Osteocyte (in vitro differentiated cells): ENCODE results near the gene SPDYE4. TPM values are rescaled to one million over a fixed set of nuclear protein-coding genes. Genes with fewer than 3 reads are reported as not detected.

Experiments used
- DNase-seq: peaks from one replicate; pipeline ENCODE4 v3.0.0; 2021; ENCODE audit warnings: mixed read lengths; ENCODE audit not compliant: unreplicated experiment; ENCODE audit errors: extremely low spot score
- H3K27ac Mint-ChIP-seq: one replicate; pipeline ENCODE4 v1.8.0; 2021; ENCODE audit warnings: mild to moderate bottlenecking, mixed read lengths; ENCODE audit not compliant: unreplicated experiment
- H3K27me3 Mint-ChIP-seq: one replicate; pipeline ENCODE4 v1.8.0; 2021; ENCODE audit warnings: mixed read lengths; ENCODE audit not compliant: unreplicated experiment
- H3K36me3 Mint-ChIP-seq: one replicate; pipeline ENCODE4 v1.8.0; 2021; ENCODE audit warnings: mixed read lengths; ENCODE audit not compliant: unreplicated experiment
- H3K4me1 Mint-ChIP-seq: one replicate; pipeline ENCODE4 v1.8.0; 2021; ENCODE audit warnings: mixed read lengths; ENCODE audit not compliant: unreplicated experiment
- H3K4me3 Mint-ChIP-seq: one replicate; pipeline ENCODE4 v1.8.0; 2021; ENCODE audit warnings: mild to moderate bottlenecking, moderate library complexity, mixed read lengths; ENCODE audit not compliant: unreplicated experiment
- H3K9me3 Mint-ChIP-seq: one replicate; pipeline ENCODE4 v1.8.0; 2021; ENCODE audit warnings: mixed read lengths; ENCODE audit not compliant: unreplicated experiment
- total RNA-seq: library from RNA; stranded (reverse); gene quantifications from 2 replicates; pipeline ENCODE4 v1.2.1, GENCODE V29; 2021
- TF ChIP-seq, protein P1 (sequence below): fragments of 200-600 bp; sonication (generic); IDR thresholded peaks from 2 replicates; pipeline ENCODE4 v1.5.0; 2021; ENCODE audit warnings: antibody characterized with exemption, mild to moderate bottlenecking, moderate library complexity

The SPDYE4 gene
- total RNA-seq, 1 donor from 2014 or later: not detected

DNA sequence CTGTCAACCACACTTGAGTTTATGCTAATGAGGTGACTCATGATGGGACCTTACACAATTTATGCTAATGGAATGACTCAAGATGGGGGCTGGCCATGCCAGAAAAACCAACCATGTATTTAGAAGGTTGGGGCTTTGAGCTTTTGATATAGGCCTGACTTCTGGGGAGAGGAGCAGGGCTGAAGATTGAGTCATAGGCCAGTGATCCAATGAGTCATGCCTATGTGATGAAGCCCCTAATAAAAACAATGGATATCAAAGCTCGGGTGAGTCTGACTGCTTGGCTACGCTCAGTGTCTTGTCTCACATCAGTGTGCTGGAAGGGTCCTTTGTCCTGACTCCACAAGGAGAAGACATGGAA, 33.5 kb upstream of the SPDYE4 start:
- no peaks in the 10 kb centered on the region for H3K36me3 Mint-ChIP-seq
- no peak overlapping the region for H3K27ac Mint-ChIP-seq
- H3K27me3 Mint-ChIP-seq: peaks cover 2% of the 10 kb centered on the region
- TF ChIP-seq, protein P1, sequence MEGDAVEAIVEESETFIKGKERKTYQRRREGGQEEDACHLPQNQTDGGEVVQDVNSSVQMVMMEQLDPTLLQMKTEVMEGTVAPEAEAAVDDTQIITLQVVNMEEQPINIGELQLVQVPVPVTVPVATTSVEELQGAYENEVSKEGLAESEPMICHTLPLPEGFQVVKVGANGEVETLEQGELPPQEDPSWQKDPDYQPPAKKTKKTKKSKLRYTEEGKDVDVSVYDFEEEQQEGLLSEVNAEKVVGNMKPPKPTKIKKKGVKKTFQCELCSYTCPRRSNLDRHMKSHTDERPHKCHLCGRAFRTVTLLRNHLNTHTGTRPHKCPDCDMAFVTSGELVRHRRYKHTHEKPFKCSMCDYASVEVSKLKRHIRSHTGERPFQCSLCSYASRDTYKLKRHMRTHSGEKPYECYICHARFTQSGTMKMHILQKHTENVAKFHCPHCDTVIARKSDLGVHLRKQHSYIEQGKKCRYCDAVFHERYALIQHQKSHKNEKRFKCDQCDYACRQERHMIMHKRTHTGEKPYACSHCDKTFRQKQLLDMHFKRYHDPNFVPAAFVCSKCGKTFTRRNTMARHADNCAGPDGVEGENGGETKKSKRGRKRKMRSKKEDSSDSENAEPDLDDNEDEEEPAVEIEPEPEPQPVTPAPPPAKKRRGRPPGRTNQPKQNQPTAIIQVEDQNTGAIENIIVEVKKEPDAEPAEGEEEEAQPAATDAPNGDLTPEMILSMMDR: no peak
- no peak overlapping the region for H3K4me3 Mint-ChIP-seq
- no peaks in the 10 kb centered on the region for H3K4me1 Mint-ChIP-seq
- DNase-seq: no peak
- peaks cover 6% of the 10 kb centered on the region for H3K9me3 Mint-ChIP-seq

DNA sequence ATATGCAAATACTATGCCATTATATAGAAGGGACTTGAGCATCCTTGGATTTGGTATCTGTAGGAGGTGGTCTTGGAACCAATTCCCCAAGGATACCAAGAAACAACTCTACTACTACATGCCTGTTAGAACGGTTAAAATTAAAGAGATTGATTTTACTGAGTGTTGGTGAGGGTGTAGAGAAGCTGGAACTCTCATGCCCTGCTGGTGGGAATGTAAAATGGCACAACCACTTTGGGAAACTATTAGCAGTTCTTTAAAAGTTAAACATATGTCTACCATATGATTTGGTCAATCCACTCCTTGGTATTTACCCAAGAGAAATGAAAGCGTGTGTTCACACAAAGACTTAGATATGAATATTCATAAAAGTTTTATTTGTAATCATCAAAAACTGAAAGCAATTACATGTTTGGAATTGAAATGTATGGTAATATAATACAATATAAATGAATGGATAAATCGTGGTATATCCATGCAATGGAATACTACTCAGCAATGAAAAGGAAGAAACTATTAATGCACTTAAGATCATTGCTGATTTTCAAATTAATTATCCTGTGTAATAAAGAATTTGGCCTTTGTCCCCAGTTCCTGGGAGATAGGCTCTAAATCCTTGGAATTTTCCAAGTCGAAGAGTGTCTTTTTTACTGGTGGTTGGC, 33.0 kb upstream of the SPDYE4 start:
- DNase-seq: no peak
- H3K4me1 Mint-ChIP-seq: no peaks in the 10 kb centered on the region

DNA sequence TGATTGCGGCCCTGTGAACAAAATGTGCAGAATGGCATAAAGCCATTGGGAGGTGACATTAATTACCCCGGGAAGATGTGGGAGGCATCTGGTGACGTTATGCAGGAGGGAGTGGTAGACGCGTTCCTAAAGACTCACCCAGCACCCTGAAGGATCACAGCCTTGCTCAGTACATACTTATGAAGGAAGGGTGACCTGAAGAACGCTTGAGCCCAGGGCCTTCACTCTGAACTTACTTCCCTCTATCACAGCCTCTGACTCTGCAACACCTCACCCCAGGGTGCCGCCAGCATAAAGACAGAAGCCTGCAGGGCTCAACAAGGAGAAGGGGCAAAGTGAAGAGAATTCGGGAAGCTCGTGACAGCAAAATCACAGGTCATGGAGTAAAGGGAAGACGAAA, 31.4 kb upstream of the SPDYE4 start:
- DNase-seq: no peak
- Mint-ChIP-seq H3K9me3 (peaks cover 6% of the 10 kb centered on the region), H3K27me3 (peaks cover 2% of the 10 kb centered on the region), H3K4me1 (no peaks in the 10 kb centered on the region), H3K4me3 (no peak overlapping the region), H3K36me3 (no peaks in the 10 kb centered on the region), H3K27ac (no peak overlapping the region)
- TF ChIP-seq, protein P1: no peak

More for the DNA sequence above, 33.0 kb upstream of the SPDYE4 start:
- H3K9me3 Mint-ChIP-seq: peaks cover 6% of the 10 kb centered on the region
- H3K4me3 Mint-ChIP-seq: no peak overlapping the region
- H3K27ac Mint-ChIP-seq: no peak overlapping the region
- TF ChIP-seq, protein P1: no peak
- H3K27me3 Mint-ChIP-seq: no peaks in the 10 kb centered on the region
- H3K36me3 Mint-ChIP-seq: no peaks in the 10 kb centered on the region

DNA sequence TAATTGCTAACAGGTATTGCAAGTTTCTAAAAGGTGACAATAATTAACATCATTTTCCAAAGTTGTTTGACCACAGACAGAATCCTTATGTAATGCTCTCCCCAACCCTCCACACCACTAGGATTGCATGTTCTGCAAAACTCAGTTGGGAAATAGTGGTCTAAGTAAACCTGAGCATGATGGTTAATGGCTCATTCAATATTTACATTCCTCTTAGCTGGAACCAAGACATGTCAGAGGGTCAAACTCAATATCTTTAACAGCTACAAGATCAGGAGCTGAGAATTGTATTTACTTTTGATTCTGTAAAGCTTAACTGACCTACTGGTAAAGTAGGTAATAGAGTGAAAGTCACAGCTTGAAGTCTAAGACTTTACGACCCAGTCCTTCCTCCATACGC, 30.7 kb upstream of the SPDYE4 start:
- DNase-seq: no peak
- H3K4me1 Mint-ChIP-seq: no peaks in the 10 kb centered on the region
- TF ChIP-seq, protein P1: no peak
- no peaks in the 10 kb centered on the region for H3K36me3 Mint-ChIP-seq
- no peak overlapping the region for H3K4me3 Mint-ChIP-seq
- no peak overlapping the region for H3K27ac Mint-ChIP-seq
- H3K9me3 Mint-ChIP-seq: peaks cover 6% of the 10 kb centered on the region
- H3K27me3 Mint-ChIP-seq: peaks cover 2% of the 10 kb centered on the region

DNA sequence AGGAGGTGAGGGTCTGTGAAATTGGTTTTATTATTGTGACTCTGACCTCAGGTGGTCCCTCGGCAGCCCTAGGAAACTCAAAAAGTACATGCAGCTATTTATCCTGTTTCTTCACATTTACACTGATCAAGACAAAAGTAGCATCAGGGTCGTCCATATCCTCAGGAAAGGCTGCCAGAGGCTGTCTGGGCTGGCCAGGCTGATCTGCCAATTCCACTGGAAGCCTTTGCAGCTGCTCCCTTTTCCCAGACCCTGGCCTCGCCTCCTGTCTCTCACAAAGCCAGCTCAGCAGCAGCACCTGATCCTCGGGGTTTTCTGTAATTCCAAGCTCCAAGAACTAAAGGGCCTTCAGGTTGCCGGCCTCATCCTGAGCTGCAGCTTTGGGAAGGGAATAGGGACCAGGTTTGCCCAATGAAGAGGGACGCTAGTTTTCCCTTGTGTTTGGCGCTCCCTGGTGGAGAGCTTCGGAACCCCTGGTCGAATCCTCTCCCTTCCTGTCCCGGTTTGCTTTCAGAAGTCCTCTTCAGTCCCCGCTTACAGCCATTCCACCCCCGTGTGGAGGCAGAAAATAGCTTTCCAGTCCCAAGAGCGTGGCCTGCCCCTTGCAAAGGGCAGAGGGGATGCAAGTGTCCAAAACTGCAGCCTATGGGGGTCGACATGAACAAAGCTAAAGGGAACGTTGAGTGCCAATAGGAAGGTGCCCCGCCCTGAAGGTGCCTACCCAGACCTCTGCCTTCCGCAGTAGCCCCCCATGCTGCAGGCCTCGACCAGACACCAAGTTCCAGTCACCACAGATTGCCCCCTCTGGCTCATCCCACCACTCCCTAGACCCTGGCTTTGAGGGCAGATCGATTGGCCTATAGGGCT, 27.4 kb upstream of the SPDYE4 start:
- Mint-ChIP-seq H3K27ac (no peak overlapping the region), H3K9me3 (peaks cover 4% of the 10 kb centered on the region), H3K4me3 (no peak overlapping the region), H3K27me3 (peaks cover 2% of the 10 kb centered on the region), H3K36me3 (no peaks in the 10 kb centered on the region), H3K4me1 (no peaks in the 10 kb centered on the region)
- TF ChIP-seq, protein P1: peak; percentile 91
- DNase-seq: peak; percentile 90
